K562 (cell line): ENCODE results near the gene SPTY2D1. TPM values are rescaled to one million over a fixed set of nuclear protein-coding genes. Genes with fewer than 3 reads are reported as not detected.

Experiments used
- ATAC-seq: fragments of 200-7000 bp; cut with Tn5 transposase; 3 replicates; pipeline ENCODE4 v1.9.1; 2020; ENCODE audit warnings: moderate library complexity
- BruUV-seq: library from RNA; stranded (reverse); fragments of 400-500 nt; replicated peaks from 2 replicates; lab custom pipeline; 2021; lab: Mats Ljungman, UMichigan
- CTCF ChIA-PET: fragments of 300-600 bp; formaldehyde crosslinking; extraction: SDS; loops from one replicate; lab custom pipeline; 2021; ENCODE audit warnings: low intra/inter-chr PET ratio; lab: Yijun Ruan, JAX
- POLR2A ChIA-PET: fragments of 300-600, 350-650 bp; sonication (Branson Sonifier 250); formaldehyde crosslinking; extraction: SDS; loops from one replicate; lab custom pipeline; 2021; ENCODE audit warnings: antibody characterized with exemption, inconsistent platforms; lab: Yijun Ruan, JAX
- DNase-seq, 4 experiments: peaks; one replicate each; pipeline versions ENCODE4 v3.0.0 to v3.0.0-alpha.2; 2011 to 2018; ENCODE audit warnings: low spot score in 3 of 4, mixed read lengths in 3 of 4; ENCODE audit errors: extremely low read depth in 1 of 4
- FAIRE-seq: peaks from 2 replicates; lab custom pipeline; 2011; peaks lifted over from hg19 to GRCh38; lab: Jason Lieb, UNC
- H2AFZ ChIP-seq: 2 replicates; pipeline ENCODE4 v1.6.0; 2011; ENCODE audit warnings: low read depth, low read length, control low read depth, inconsistent platforms
- H3K27ac ChIP-seq: fragments of 200-600 bp; 3 replicates; pipeline ENCODE4 v1.8.0; 2011; ENCODE audit warnings: low read depth, mild to moderate bottlenecking, control low read depth, inconsistent platforms, low read length, moderate library complexity, mixed read lengths; ENCODE audit errors: extremely low read depth
- H3K27me3 ChIP-seq, 2 experiments: fragments of 300-600 bp in 1 of 2; 2 replicates in 1 of 2; 3 replicates in 1 of 2; pipeline versions ENCODE4 v1.6.0 to v1.8.0; 2011; ENCODE audit warnings: inconsistent platforms in 2 of 2, low read length in 2 of 2, mild to moderate bottlenecking in 1 of 2, mixed read lengths in 1 of 2, moderate library complexity in 1 of 2; ENCODE audit not compliant: control insufficient read depth in 2 of 2, insufficient read depth in 2 of 2
- H3K36me3 ChIP-seq: fragments of 300-600 bp; 3 replicates; pipeline ENCODE4 v1.8.0; 2011; ENCODE audit warnings: mild to moderate bottlenecking, low read length, inconsistent platforms; ENCODE audit not compliant: control insufficient read depth, insufficient read depth
- H3K4me1 ChIP-seq, 2 experiments: fragments of 200-600 bp in 1 of 2; replicated peaks in 1 of 2; 2 replicates in 1 of 2; 3 replicates in 1 of 2; pipeline versions ENCODE4 v1.5.1 to v1.8.0; 2011; ENCODE audit warnings: inconsistent platforms in 2 of 2, low read length in 2 of 2, mild to moderate bottlenecking in 1 of 2, mixed read lengths in 1 of 2, moderate library complexity in 1 of 2; ENCODE audit not compliant: control insufficient read depth in 2 of 2, insufficient read depth in 2 of 2
- H3K4me2 ChIP-seq: 2 replicates; pipeline ENCODE4 v1.6.1; 2011; ENCODE audit warnings: low read length, control low read depth, inconsistent platforms, mixed read lengths; ENCODE audit not compliant: insufficient read depth
- H3K4me3 ChIP-seq: fragments of 200-600 bp; sonication (generic), shearing (Covaris generic); 2 replicates; pipeline ENCODE4 v1.5.1; 2016; ENCODE audit warnings: control low read depth, inconsistent platforms
- H3K79me2 ChIP-seq: fragments of 200-600 bp; 3 replicates; pipeline ENCODE4 v1.8.0; 2011; ENCODE audit warnings: low read length, inconsistent platforms; ENCODE audit not compliant: control insufficient read depth, insufficient read depth
- H3K9ac ChIP-seq, 2 experiments: 2 replicates each; pipeline versions ENCODE4 v1.6.0 to v1.6.1; 2011; ENCODE audit warnings: low read depth in 2 of 2, low read length in 2 of 2, control low read depth in 1 of 2, inconsistent platforms in 1 of 2, mild to moderate bottlenecking in 1 of 2, mixed read lengths in 1 of 2; ENCODE audit not compliant: insufficient read depth in 1 of 2
- H3K9me1 ChIP-seq: one replicate; pipeline ENCODE4 v1.6.0; 2011; ENCODE audit warnings: inconsistent platforms, mild to moderate bottlenecking, low read length, moderate library complexity; ENCODE audit not compliant: control insufficient read depth, insufficient read depth
- H3K9me3 ChIP-seq: replicated peaks from 2 replicates; pipeline ENCODE4 v1.5.1; 2011; ENCODE audit warnings: low read depth, low read length, inconsistent platforms; ENCODE audit not compliant: control insufficient read depth, insufficient read depth
- H4K20me1 ChIP-seq: replicated peaks from 2 replicates; pipeline ENCODE4 v1.6.1; 2011; ENCODE audit warnings: low read length, inconsistent platforms, mixed read lengths; ENCODE audit not compliant: control insufficient read depth, insufficient read depth
- EWSR1 ChIP-seq: fragments of 450-650 bp; IDR thresholded peaks from 2 replicates; pipeline ENCODE4 v1.6.1; 2018; ENCODE audit warnings: borderline replicate concordance, mild to moderate bottlenecking, low read depth, moderate library complexity; ENCODE audit not compliant: partially characterized antibody
- PHB ChIP-seq: fragments of 250-450 bp; sonication (Bioruptor Pico); IDR thresholded peaks from 2 replicates; pipeline ENCODE4 v1.5.0; 2021
- RBFOX2 ChIP-seq: fragments of 200-400 bp; formaldehyde crosslinking; IDR thresholded peaks from 2 replicates; pipeline ENCODE4 v1.6.1; 2017; ENCODE audit warnings: low read depth, mild to moderate bottlenecking, low read length, moderate library complexity
- RUNX1 ChIP-seq: sonication (generic); IDR thresholded peaks from 2 replicates; pipeline ENCODE4 v1.6.1; 2016; ENCODE audit warnings: antibody characterized with exemption, low read depth
- SAFB2 ChIP-seq: fragments of 200-400 bp; formaldehyde crosslinking; IDR thresholded peaks from 2 replicates; pipeline ENCODE4 v1.6.1; 2018; ENCODE audit warnings: borderline replicate concordance, low read length, low read depth, moderate library complexity; ENCODE audit not compliant: severe bottlenecking
- SRSF3 ChIP-seq: fragments of 200-400 bp; formaldehyde crosslinking; IDR thresholded peaks from 2 replicates; pipeline ENCODE4 v1.6.1; 2016; ENCODE audit warnings: mild to moderate bottlenecking, low read length, moderate library complexity; ENCODE audit not compliant: insufficient read depth
- STAT5A ChIP-seq: IDR thresholded peaks from 2 replicates; pipeline ENCODE4 v1.6.1; 2012; ENCODE audit warnings: low read length, inconsistent platforms, borderline replicate concordance
- ZBTB9 ChIP-seq: fragments of 450-650 bp; formaldehyde crosslinking; IDR thresholded peaks from 2 replicates; pipeline ENCODE4 v1.4.0; 2020; ENCODE audit warnings: mild to moderate bottlenecking, moderate library complexity
- ZFP1 ChIP-seq: fragments of 450-650 bp; formaldehyde crosslinking; IDR thresholded peaks from 2 replicates; pipeline ENCODE4 v1.4.0; 2020; ENCODE audit warnings: mild to moderate bottlenecking, mixed read lengths
- ZNF551 ChIP-seq: fragments of 250-450 bp; sonication (Bioruptor Pico); IDR thresholded peaks from 2 replicates; pipeline ENCODE4 v1.5.0; 2021; ENCODE audit warnings: mild to moderate bottlenecking, moderate library complexity
- ZNF695 ChIP-seq: fragments of 450-650 bp; formaldehyde crosslinking; IDR thresholded peaks from 2 replicates; pipeline ENCODE4 v1.4.0; 2020; ENCODE audit warnings: mild to moderate bottlenecking, moderate library complexity
- whole genome bisulfite sequencing: fragments of 100-300 bp; shearing (Covaris generic); methylation state at CpG from one replicate; pipeline ENCODE4 v1.1.6; 2016; ENCODE audit warnings: low coverage, mixed read lengths; ENCODE audit not compliant: insufficient coverage; ENCODE audit errors: missing lambda C conversion rate; 5-methylcytosine and 5-hydroxymethylcytosine counted together
- in situ Hi-C: fragments of 300-500 bp; cut with MboI; formaldehyde crosslinking; loops from 4 replicates; pipeline ENCODE4 v1.15.0; 2018; ENCODE audit warnings: inconsistent platforms, mixed read lengths
- intact Hi-C: fragments of 100-400 bp; cut with micrococcal nuclease; formaldehyde crosslinking; loops from 2 replicates; pipeline ENCODE4 v1.14.2; 2022
- polyA plus RNA-seq, 8 experiments: library from polyadenylated mRNA; depleted of rRNA in 4 of 8; stranded (reverse) in 5 of 8; unstranded in 3 of 8; fragments of >200 nt; fragmentation: Nextera tagmentation in 2 of 8; fragmentation: Illumina TruSeq in 1 of 8; extraction: Ambion mirVana in 2 of 8; extraction: Trizol in 1 of 8; gene quantifications; 2 replicates each; pipeline versions ENCODE4 v1.2.1 to v1.2.3, GENCODE V29; 2011 to 2014; ENCODE audit warnings: inconsistent platforms in 1 of 8, missing spikeins in 1 of 8
- total RNA-seq, 7 experiments: library from RNA; depleted of rRNA in 6 of 7; stranded (reverse); fragments of >200 nt in 6 of 7; fragmentation: Illumina TruSeq in 2 of 7; extraction: Trizol in 2 of 7; gene quantifications; 2 replicates each; pipeline versions ENCODE4 v1.2.1 to v1.2.3, GENCODE V29; 2011 to 2021; ENCODE audit warnings: low replicate concordance in 1 of 7
- TF ChIP-seq, protein P1 (sequence below): fragments of 450-650 bp; IDR thresholded peaks from 2 replicates; pipeline ENCODE4 v1.6.1; 2016; ENCODE audit warnings: low read depth, mild to moderate bottlenecking, moderate library complexity
- TF ChIP-seq, protein P2 (sequence below): sonication (generic); formaldehyde crosslinking; IDR thresholded peaks from 2 replicates; pipeline ENCODE4 v1.8.0; 2022; ENCODE audit warnings: mild to moderate bottlenecking, missing genetic modification reagents, borderline replicate concordance

SPTY2D1 gene
- total and polyA plus RNA-seq, 9 of the 15 experiments (the other 6 are each of a cell fraction or from before 2014, with no cell fraction given): 3.2 to 32.1 (median 12.9) TPM

GRCh38 chr11:18671246-18671645 is 37.1 kb upstream of the SPTY2D1 start:
- H3K4me1 ChIP-seq: peaks cover 5 to 6% of the 10 kb centered on the region in 2 experiments
- H4K20me1 ChIP-seq: no peaks in the 10 kb centered on the region
- no peak overlapping the region for H3K27ac ChIP-seq
- intact Hi-C loops: no loop called here
- H3K4me3 ChIP-seq: no peak overlapping the region
- no peaks in the 10 kb centered on the region for H3K36me3 ChIP-seq
- WGBS: 28% methylated on average over 2 of the region's 2 CpGs
- H3K9me1 ChIP-seq: no peaks in the 10 kb centered on the region
- ChIA-PET CTCF (no interaction called here), POLR2A (no interaction called here)
- no peaks in the 10 kb centered on the region for H3K9me3 ChIP-seq
- H3K79me2 ChIP-seq: no peaks in the 10 kb centered on the region; the same call in 2 of the 3 replicates
- no peak for FAIRE-seq
- no TSS peak for BruUV-seq
- no peak for TF ChIP-seq EWSR1
- no peak for TF ChIP-seq PHB (CRISPR knock-in tag)
- TF ChIP-seq RUNX1: no peak
- no peak for DNase-seq
- no peak overlapping the region for H3K9ac ChIP-seq
- in situ Hi-C loops: no loop called here
- no peak overlapping the region for H2AFZ ChIP-seq
- no peak overlapping the region for H3K4me2 ChIP-seq
- H3K27me3 ChIP-seq: no peaks in the 10 kb centered on the region; a peak in 1 of 5 replicates
- no peak for ATAC-seq

DNA sequence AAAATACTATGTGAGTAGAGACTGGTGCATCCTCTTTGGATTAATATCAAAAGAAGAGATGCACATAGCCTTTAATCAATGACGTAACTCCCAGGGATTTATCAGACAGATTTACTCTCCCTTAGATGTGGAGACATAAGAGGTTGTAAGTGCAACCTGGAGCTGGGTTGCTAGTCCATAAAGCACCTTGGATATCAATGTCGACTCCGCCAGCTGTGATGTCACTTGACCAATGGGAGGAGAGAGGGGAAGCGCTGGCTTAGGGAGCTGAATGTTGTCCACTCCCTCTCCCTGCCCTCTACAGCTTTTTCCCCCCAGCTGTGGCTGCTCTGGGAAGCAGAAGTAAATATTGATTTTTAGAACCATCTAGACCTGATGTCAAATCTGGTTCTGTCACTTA is 35.6 kb upstream of the SPTY2D1 start:
- Histone ChIP-seq H3K27me3 (peaks cover 4 to 7% of the 10 kb centered on the region in 2 experiments; a peak in 3 of 5 replicates), H3K9me3 (no peaks in the 10 kb centered on the region), H3K79me2 (no peaks in the 10 kb centered on the region; the same call in 2 of the 3 replicates), H3K36me3 (no peaks in the 10 kb centered on the region), H3K9me1 (no peaks in the 10 kb centered on the region), H3K4me3 (no peak overlapping the region), H3K4me2 (no peak overlapping the region; the same call in 1 of the 2 replicates), H2AFZ (no peak overlapping the region; the same call in 1 of the 2 replicates), H4K20me1 (no peaks in the 10 kb centered on the region), H3K27ac (no peak overlapping the region), H3K4me1 (peaks cover 5 to 6% of the 10 kb centered on the region in 2 experiments), H3K9ac (no peak overlapping the region)
- DNase-seq (no peak), FAIRE-seq (no peak), ATAC-seq (no peak)
- no TSS peak for BruUV-seq
- POLR2A ChIA-PET: interaction anchor here (0.7 kb wide), 1 partner anchor 29 kb away, joined by 5 read pairs; no protein-coding TSS in a partner anchor
- CTCF ChIA-PET: no interaction called here
- 16% methylated on average over 3 of the region's 4 CpGs for WGBS
- in situ Hi-C loops (no loop called here), intact Hi-C loops (no loop called here)
- TF ChIP-seq RBFOX2 (no peak), ZNF695 (CRISPR knock-in tag) (no peak), ZNF551 (CRISPR knock-in tag) (no peak), ZBTB9 (CRISPR knock-in tag) (no peak), SRSF3 (no peak), ZFP1 (CRISPR knock-in tag) (no peak), STAT5A (no peak), SAFB2 (no peak)
- TF ChIP-seq, protein P1, sequence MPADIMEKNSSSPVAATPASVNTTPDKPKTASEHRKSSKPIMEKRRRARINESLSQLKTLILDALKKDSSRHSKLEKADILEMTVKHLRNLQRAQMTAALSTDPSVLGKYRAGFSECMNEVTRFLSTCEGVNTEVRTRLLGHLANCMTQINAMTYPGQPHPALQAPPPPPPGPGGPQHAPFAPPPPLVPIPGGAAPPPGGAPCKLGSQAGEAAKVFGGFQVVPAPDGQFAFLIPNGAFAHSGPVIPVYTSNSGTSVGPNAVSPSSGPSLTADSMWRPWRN: no peak
- TF ChIP-seq, protein P2, sequence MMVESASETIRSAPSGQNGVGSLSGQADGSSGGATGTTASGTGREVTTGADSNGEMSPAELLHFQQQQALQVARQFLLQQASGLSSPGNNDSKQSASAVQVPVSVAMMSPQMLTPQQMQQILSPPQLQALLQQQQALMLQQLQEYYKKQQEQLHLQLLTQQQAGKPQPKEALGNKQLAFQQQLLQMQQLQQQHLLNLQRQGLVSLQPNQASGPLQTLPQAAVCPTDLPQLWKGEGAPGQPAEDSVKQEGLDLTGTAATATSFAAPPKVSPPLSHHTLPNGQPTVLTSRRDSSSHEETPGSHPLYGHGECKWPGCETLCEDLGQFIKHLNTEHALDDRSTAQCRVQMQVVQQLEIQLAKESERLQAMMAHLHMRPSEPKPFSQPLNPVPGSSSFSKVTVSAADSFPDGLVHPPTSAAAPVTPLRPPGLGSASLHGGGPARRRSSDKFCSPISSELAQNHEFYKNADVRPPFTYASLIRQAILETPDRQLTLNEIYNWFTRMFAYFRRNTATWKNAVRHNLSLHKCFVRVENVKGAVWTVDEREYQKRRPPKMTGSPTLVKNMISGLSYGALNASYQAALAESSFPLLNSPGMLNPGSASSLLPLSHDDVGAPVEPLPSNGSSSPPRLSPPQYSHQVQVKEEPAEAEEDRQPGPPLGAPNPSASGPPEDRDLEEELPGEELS (CRISPR knock-in tag): no peak
